ENCODE results near the gene MBD5.
"Not testable (repeated sequence)": the region's sequence is repeated elsewhere in the genome, so short reads cannot be mapped to it uniquely, and the experiment has no call there.

Gene MBD5

DNA sequence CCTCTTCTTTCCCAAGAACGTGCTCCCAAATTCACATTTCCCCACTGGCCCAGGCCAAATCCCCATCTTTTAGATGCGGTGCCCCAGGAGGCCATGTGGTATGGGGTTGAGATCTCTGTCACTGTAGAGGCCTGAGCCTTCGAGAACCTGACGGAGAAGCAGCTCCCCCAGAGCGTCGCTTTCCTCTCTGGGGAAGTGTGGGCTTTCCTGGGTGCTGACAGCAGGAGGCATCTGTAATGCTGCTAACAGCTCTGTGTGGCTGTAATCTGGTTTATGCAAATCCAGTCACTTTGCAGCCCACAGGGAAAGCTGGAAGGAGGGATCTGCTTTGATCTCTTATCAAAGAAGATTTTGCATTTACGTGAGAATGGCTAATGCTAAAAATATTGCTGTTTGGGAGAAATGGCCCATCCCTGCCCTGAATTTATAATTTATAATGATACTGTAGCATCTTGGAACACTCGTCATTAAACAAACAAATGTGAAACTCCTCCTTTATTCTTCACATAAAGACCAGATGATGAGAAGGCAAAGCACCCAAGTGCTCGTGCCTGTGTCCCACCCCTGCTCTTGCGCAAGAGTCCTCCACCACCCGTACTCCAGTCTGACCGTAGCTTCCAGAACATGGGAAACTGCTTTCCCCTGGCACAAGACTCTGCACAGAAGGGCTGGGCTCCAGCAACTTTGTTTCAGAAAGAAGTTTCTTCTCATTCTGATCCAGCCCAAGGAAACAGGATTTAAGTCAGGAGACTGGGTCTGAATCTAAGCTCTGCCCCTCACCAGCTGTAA, 513.7 kb downstream of the MBD5 start:
- no peak overlapping the region for H3K4me3 ChIP-seq (ENCODE audit: severe bottlenecking)
- H3K4me1 ChIP-seq (ENCODE audit: insufficient read depth, poor library complexity, severe bottlenecking): no peaks in the 10 kb centered on the region
- DNase-seq (ENCODE audit: low spot score) (no peak), ATAC-seq (ENCODE audit: low read depth) (no peak)
- no peak overlapping the region for H3K27ac ChIP-seq (ENCODE audit: poor library complexity, severe bottlenecking)
- TF ChIP-seq, protein P1, sequence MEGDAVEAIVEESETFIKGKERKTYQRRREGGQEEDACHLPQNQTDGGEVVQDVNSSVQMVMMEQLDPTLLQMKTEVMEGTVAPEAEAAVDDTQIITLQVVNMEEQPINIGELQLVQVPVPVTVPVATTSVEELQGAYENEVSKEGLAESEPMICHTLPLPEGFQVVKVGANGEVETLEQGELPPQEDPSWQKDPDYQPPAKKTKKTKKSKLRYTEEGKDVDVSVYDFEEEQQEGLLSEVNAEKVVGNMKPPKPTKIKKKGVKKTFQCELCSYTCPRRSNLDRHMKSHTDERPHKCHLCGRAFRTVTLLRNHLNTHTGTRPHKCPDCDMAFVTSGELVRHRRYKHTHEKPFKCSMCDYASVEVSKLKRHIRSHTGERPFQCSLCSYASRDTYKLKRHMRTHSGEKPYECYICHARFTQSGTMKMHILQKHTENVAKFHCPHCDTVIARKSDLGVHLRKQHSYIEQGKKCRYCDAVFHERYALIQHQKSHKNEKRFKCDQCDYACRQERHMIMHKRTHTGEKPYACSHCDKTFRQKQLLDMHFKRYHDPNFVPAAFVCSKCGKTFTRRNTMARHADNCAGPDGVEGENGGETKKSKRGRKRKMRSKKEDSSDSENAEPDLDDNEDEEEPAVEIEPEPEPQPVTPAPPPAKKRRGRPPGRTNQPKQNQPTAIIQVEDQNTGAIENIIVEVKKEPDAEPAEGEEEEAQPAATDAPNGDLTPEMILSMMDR (IDR thresholded peaks at IDR 0.05; ENCODE audit: poor library complexity, severe bottlenecking): no peak
- H3K36me3 ChIP-seq (ENCODE audit: low read depth): no peaks in the 10 kb centered on the region
- no peaks in the 10 kb centered on the region for H3K27me3 ChIP-seq (ENCODE audit: insufficient read depth, poor library complexity, severe bottlenecking)
- no peaks in the 10 kb centered on the region for H3K9me3 ChIP-seq (ENCODE audit: severe bottlenecking)

DNA sequence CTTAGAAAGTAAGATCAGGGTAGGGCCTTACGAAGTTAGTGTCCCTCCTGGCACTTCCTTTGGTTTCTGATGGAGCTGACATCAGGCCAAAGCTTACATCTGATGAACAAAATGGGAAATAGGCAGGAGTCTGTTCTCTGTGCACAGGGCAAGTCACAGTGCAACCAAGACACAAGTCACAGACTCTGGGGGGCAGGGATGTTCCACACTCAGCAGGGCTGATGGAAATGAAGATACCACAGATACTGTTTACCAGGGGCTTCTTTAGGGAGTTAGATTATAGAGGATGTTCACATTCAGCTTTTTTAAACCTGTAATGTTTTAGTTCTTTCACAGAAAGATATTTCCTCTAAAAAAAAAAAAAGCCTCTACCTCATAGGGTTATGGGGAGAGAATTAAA, 517.5 kb downstream of the MBD5 start:
- H3K9me3 ChIP-seq (ENCODE audit: severe bottlenecking): no peaks in the 10 kb centered on the region
- H3K27me3 ChIP-seq (ENCODE audit: insufficient read depth, poor library complexity, severe bottlenecking): no peaks in the 10 kb centered on the region
- H3K27ac ChIP-seq (ENCODE audit: poor library complexity, severe bottlenecking): no peak overlapping the region
- ATAC-seq (ENCODE audit: low read depth) (no peak), DNase-seq (ENCODE audit: low spot score) (no peak)
- no peaks in the 10 kb centered on the region for H3K36me3 ChIP-seq (ENCODE audit: low read depth)
- TF ChIP-seq, protein P1 (IDR thresholded peaks at IDR 0.05; ENCODE audit: poor library complexity, severe bottlenecking): no peak
- no peaks in the 10 kb centered on the region for H3K4me1 ChIP-seq (ENCODE audit: insufficient read depth, poor library complexity, severe bottlenecking)
- H3K4me3 ChIP-seq (ENCODE audit: severe bottlenecking): no peak overlapping the region

DNA sequence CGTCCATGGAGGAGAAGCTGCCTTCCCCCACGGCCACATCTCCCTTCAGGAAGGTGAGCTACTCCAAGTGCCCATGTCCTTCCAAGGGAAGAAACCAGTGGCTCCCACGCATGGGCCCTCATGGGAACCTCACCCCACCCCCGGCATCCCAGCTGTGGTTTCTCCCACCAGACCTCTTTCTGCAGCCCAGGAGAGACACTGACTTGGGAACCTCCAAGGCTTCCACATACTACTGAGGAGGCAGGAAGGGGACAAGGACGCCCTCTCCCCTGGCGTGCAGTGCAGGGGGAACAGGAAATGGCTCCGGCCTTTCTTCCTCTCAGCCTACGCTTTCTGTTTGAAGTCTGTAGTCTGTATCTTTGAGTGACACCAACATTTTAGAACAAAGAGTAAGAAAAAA, 519.1 kb downstream of the MBD5 start:
- Histone ChIP-seq H3K27ac (ENCODE audit: poor library complexity, severe bottlenecking) (no peak overlapping the region), H3K9me3 (ENCODE audit: severe bottlenecking) (no peaks in the 10 kb centered on the region), H3K36me3 (ENCODE audit: low read depth) (no peaks in the 10 kb centered on the region), H3K4me3 (ENCODE audit: severe bottlenecking) (no peak overlapping the region), H3K4me1 (ENCODE audit: insufficient read depth, poor library complexity, severe bottlenecking) (no peaks in the 10 kb centered on the region), H3K27me3 (ENCODE audit: insufficient read depth, poor library complexity, severe bottlenecking) (no peaks in the 10 kb centered on the region)
- TF ChIP-seq, protein P1 (IDR thresholded peaks at IDR 0.05; ENCODE audit: poor library complexity, severe bottlenecking): no peak
- ATAC-seq (ENCODE audit: low read depth) (no peak), DNase-seq (ENCODE audit: low spot score) (no peak)

DNA sequence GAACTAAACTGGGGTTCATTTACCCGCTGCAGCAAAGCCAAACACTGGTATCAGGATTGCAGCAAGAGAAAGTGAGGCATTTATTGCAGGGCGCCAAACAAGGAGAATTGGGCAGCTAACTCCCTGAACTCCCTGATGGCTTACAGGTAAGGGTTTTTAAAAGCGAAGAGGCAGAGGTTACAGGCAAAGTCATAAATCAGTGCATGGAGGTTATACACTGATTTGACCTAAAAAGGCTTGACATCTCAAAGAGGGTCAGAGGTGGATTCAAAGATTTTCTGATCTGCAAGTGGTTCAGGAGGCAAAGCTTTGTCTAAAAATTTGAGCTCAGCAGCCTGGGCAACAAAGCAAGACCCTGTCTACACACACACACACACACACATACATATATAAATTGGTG, 520.9 kb downstream of the MBD5 start:
- Histone ChIP-seq H3K4me1 (ENCODE audit: insufficient read depth, poor library complexity, severe bottlenecking) (no peaks in the 10 kb centered on the region), H3K27ac (ENCODE audit: poor library complexity, severe bottlenecking) (no peak overlapping the region), H3K27me3 (ENCODE audit: insufficient read depth, poor library complexity, severe bottlenecking) (no peaks in the 10 kb centered on the region), H3K36me3 (ENCODE audit: low read depth) (no peaks in the 10 kb centered on the region), H3K9me3 (ENCODE audit: severe bottlenecking) (no peaks in the 10 kb centered on the region), H3K4me3 (ENCODE audit: severe bottlenecking) (no peak overlapping the region)
- ATAC-seq (ENCODE audit: low read depth): no peak
- DNase-seq (ENCODE audit: low spot score): no peak
- TF ChIP-seq, protein P1 (IDR thresholded peaks at IDR 0.05; ENCODE audit: poor library complexity, severe bottlenecking): no peak

DNA sequence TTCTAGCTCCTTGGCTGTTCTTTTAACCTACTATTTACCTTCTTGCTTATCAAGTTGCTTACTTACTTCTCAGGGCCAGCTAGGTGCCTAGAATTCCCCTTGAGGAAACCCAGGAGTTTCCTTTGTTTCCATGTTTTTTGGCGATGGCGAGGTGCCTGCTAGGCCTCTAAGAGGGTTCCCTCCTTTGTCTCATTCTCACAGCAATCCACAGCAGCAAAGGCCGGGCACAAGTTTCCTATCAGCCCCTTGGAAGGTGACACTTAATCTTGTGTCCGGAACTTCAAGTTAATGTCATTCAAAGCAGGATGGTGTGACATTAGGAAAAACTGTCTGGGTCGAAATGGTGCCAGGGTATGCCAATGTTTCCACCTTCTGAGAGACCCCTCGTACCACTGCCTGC, 521.7 kb downstream of the MBD5 start:
- H3K36me3 ChIP-seq (ENCODE audit: low read depth): no peaks in the 10 kb centered on the region
- H3K27me3 ChIP-seq (ENCODE audit: insufficient read depth, poor library complexity, severe bottlenecking): no peaks in the 10 kb centered on the region
- DNase-seq (ENCODE audit: low spot score) (no peak), ATAC-seq (ENCODE audit: low read depth) (no peak)
- TF ChIP-seq, protein P1 (IDR thresholded peaks at IDR 0.05; ENCODE audit: poor library complexity, severe bottlenecking): no peak
- no peaks in the 10 kb centered on the region for H3K4me1 ChIP-seq (ENCODE audit: insufficient read depth, poor library complexity, severe bottlenecking)
- H3K9me3 ChIP-seq (ENCODE audit: severe bottlenecking): no peaks in the 10 kb centered on the region
- H3K4me3 ChIP-seq (ENCODE audit: severe bottlenecking): no peak overlapping the region
- no peak overlapping the region for H3K27ac ChIP-seq (ENCODE audit: poor library complexity, severe bottlenecking)

DNA sequence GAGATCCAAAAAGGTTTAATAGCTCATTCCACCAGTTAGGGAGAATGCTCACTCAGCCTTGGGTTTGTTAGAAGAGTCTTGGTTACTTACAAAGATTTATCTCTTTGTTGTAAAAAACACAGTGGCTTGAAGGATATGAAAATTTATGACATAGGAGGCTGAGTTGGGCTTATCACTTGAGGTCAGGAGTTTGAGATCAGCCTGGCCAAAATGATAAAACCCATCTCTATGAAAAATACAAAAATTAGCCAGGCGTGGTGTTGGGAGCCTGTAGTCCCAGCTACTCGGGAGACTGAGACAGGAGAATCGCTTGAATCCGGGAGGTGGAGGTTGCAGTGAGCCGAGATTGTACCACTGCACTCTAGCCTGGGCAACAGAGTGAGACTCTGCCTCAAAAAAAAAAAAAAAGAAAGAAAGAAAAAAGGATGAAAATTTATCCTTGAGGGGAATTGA, 522.2 kb downstream of the MBD5 start:
- not testable (repeated sequence) for H3K9me3 ChIP-seq (ENCODE audit: severe bottlenecking); H3K4me1 ChIP-seq (ENCODE audit: insufficient read depth, poor library complexity, severe bottlenecking); H3K27me3 ChIP-seq (ENCODE audit: insufficient read depth, poor library complexity, severe bottlenecking); ATAC-seq (ENCODE audit: low read depth); H3K27ac ChIP-seq (ENCODE audit: poor library complexity, severe bottlenecking); DNase-seq (ENCODE audit: low spot score); H3K36me3 ChIP-seq (ENCODE audit: low read depth); H3K4me3 ChIP-seq (ENCODE audit: severe bottlenecking)

Data from RWPE2 (cell line).